ENCODE data around the gene FCRL6. TPM values are rescaled to one million over a fixed set of nuclear protein-coding genes. Genes with fewer than 3 reads are reported as not detected.

FCRL6 gene
- total RNA-seq, 2 donors from 2014 or later = not detected

DNA sequence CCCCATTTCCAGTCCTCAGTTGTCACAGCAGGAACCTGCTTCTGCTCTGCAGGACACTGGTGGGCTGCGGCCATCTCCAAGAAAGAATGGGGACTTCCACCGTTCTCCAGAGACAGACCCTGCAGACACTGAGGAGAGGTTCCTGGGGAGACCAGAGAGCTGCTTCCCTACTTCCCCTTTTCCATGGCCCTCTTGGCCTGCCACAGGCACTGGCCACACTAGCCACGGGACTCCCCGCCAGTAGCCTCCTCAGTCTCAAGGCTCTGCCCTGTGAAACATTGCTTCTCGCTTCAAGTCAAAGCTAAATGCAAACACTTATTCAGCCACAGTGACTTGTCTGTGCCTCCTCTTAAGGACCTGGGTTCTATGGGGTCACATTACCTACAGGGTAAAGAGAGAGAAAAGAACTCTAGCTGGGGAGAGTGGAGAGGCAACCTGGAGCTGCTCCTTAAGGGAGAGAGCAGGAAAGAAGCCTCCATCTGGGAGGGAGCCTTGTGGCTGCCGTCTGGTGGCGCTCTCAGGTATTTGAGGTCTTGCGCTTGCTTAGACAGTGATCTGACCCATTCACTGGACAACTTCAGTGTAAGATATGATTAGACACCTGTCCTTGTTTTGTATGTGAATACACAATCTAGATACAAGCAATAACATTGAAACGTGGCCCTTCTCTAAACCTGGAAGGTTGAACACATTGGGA lies 19.2 kb downstream of the FCRL6 start:
- Histone ChIP-seq H3K4me3 (no peak overlapping the region), H3K36me3 (no peaks in the 10 kb centered on the region), H3K27ac (no peak overlapping the region), H3K27me3 (replicated peaks; ENCODE audit: insufficient read depth) (no peaks in the 10 kb centered on the region), H3K4me1 (replicated peaks) (no peaks in the 10 kb centered on the region), H3K9me3 (no peaks in the 10 kb centered on the region)
- intact Hi-C loops (cut with DNase I) = no loop called here
- 82% methylated on average over 9 of the region's 9 CpGs for WGBS
- no peak for DNase-seq (ENCODE audit: low spot score)
- TF ChIP-seq, protein P1, sequence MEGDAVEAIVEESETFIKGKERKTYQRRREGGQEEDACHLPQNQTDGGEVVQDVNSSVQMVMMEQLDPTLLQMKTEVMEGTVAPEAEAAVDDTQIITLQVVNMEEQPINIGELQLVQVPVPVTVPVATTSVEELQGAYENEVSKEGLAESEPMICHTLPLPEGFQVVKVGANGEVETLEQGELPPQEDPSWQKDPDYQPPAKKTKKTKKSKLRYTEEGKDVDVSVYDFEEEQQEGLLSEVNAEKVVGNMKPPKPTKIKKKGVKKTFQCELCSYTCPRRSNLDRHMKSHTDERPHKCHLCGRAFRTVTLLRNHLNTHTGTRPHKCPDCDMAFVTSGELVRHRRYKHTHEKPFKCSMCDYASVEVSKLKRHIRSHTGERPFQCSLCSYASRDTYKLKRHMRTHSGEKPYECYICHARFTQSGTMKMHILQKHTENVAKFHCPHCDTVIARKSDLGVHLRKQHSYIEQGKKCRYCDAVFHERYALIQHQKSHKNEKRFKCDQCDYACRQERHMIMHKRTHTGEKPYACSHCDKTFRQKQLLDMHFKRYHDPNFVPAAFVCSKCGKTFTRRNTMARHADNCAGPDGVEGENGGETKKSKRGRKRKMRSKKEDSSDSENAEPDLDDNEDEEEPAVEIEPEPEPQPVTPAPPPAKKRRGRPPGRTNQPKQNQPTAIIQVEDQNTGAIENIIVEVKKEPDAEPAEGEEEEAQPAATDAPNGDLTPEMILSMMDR (IDR thresholded peaks at IDR 0.05) = no peak
- TF ChIP-seq POLR2A (IDR thresholded peaks at IDR 0.05) = no peak
- no peak for TF ChIP-seq POLR2AphosphoS5 (IDR thresholded peaks at IDR 0.05)

DNA sequence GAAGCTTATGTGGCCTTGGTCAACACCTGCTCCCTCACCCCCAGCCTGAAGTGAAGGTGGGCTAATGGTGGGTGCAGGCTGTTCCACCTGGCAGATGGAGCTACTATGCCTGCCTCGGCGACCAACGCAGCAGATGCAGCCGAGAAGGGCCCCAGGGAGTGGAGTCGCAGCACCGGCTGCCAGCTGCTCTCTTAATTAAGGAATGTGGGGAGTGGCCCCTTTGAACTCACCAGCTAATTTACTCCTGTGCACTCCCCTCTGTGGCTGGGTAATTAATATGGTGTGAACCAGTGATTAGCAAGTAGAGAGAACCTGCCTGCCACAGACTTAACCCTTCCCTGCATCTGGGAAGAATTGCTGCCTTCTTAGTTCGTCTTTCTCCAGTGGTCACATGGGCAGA lies 21.2 kb downstream of the FCRL6 start:
- TF ChIP-seq, protein P1 (IDR thresholded peaks at IDR 0.05) = no peak
- TF ChIP-seq POLR2A (IDR thresholded peaks at IDR 0.05) = no peak
- no peak for TF ChIP-seq POLR2AphosphoS5 (IDR thresholded peaks at IDR 0.05)
- no peaks in the 10 kb centered on the region for H3K4me1 ChIP-seq (replicated peaks)
- DNase-seq (ENCODE audit: low spot score) = no peak
- H3K36me3 ChIP-seq = no peaks in the 10 kb centered on the region
- no peaks in the 10 kb centered on the region for H3K27me3 ChIP-seq (replicated peaks; ENCODE audit: insufficient read depth)
- no peak overlapping the region for H3K27ac ChIP-seq
- no peak overlapping the region for H3K4me3 ChIP-seq
- intact Hi-C loops (cut with DNase I) = no loop called here
- H3K9me3 ChIP-seq = no peaks in the 10 kb centered on the region
- 20% methylated on average over 7 of the region's 7 CpGs for WGBS

DNA sequence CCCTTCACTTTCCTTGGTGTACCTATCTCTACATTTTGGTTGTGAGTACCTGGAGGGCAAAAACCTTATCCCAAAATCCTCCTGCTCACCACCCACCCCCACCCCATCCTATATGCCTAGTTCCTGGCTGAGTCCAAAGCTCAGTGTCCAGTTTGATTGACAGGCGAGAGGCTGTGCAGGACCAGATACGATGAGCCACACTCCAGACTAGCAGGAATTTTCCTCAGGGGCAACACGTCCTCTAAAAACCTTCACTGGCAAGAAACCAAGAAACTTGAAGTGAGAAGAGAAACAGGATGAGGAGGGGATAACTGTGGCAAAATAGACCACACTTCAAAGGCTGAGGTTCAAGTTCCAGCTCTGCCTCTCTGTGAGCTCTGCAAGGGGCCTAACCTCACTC lies 23.4 kb downstream of the FCRL6 start:
- H3K27ac ChIP-seq = no peak overlapping the region
- H3K4me1 ChIP-seq (replicated peaks) = no peaks in the 10 kb centered on the region
- TF ChIP-seq, protein P1 (IDR thresholded peaks at IDR 0.05) = no peak
- TF ChIP-seq POLR2A (IDR thresholded peaks at IDR 0.05) (no peak), POLR2AphosphoS5 (IDR thresholded peaks at IDR 0.05) (no peak)
- no peaks in the 10 kb centered on the region for H3K36me3 ChIP-seq
- H3K9me3 ChIP-seq = no peaks in the 10 kb centered on the region
- no peak for DNase-seq (ENCODE audit: low spot score)
- intact Hi-C loops (cut with DNase I) = no loop called here
- WGBS = 58% methylated on average over 3 of the region's 3 CpGs
- no peak overlapping the region for H3K4me3 ChIP-seq
- no peaks in the 10 kb centered on the region for H3K27me3 ChIP-seq (replicated peaks; ENCODE audit: insufficient read depth)

DNA sequence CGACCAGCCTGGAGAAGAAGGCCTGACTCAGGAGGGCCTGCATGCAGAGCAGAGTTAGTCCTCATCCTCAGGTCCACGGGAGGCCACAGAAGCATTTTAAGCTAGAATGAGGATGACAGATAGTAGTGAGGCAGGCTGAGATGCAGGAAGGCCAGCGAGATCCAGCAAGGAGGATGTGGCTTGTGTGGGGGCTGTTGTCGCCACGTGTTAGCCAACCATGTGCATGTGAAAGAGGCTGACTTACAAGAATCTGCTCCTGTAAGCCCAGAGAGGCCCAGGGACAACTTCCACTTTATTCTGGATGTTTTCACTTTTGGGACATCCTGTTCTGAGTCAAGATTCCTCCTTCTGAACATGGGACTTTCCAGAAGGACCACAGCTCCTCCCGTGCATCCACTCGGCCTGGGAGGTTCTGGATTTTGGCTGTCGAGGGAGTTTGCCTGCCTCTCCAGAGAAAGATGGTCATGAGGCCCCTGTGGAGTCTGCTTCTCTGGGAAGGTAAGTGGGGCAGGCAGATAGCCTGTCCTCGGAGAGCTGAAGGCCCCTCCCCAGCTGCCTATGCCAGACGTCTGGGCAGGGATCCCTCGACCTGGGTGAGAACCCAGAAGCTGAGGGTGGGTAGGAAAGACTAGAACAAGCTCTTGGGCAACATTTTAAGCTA lies 24.4 kb downstream of the FCRL6 start, which contains the start of gene SLAMF8:
TSS of gene SLAMF8 (plus strand) at position 433 of the 661 bp plus-strand sequence. CDS start at position 459, 26 bp downstream.
- no peak for DNase-seq (ENCODE audit: low spot score)
- Histone ChIP-seq H3K27ac (no peak within 1 kb of the TSS), H3K36me3 (no peaks in the 10 kb centered on the region), H3K27me3 (replicated peaks; ENCODE audit: insufficient read depth) (no peaks in the 10 kb centered on the region), H3K4me3 (no peak within 1 kb of the TSS), H3K4me1 (replicated peaks) (no peaks in the 10 kb centered on the region), H3K9me3 (no peaks in the 10 kb centered on the region)
- intact Hi-C loops (cut with DNase I) = no loop called here
- no peak for TF ChIP-seq POLR2AphosphoS5 (IDR thresholded peaks at IDR 0.05)
- TF ChIP-seq POLR2A (IDR thresholded peaks at IDR 0.05) = no peak
- TF ChIP-seq, protein P1 (IDR thresholded peaks at IDR 0.05) = no peak
- 77% methylated on average over 11 of the region's 11 CpGs for WGBS

DNA sequence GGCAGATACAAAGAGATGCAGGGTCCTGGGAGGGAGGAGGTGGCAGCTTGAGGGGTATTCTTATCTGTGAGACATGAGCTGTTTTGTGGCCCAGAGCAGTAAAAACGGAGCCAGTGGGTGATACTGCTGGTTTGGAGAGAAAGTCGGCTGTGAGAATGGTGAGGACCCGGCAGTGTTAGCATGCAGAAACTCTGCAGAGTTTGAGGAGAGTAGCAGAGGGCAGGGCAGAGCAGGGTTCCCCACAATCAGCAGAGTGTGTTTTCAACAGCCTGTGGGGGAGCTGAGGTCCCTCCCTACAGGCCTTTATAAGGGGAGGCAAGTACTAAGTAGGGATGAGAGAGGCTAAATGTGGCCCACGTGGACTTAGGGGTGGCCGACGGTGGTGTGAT lies 24.9 kb downstream of the FCRL6 start:
- no peak for DNase-seq (ENCODE audit: low spot score)
- Histone ChIP-seq H3K27me3 (replicated peaks; ENCODE audit: insufficient read depth) (no peaks in the 10 kb centered on the region), H3K4me1 (replicated peaks) (no peaks in the 10 kb centered on the region), H3K27ac (no peak overlapping the region), H3K9me3 (no peaks in the 10 kb centered on the region), H3K36me3 (no peaks in the 10 kb centered on the region), H3K4me3 (no peak overlapping the region)
- no peak for TF ChIP-seq POLR2A (IDR thresholded peaks at IDR 0.05)
- TF ChIP-seq POLR2AphosphoS5 (IDR thresholded peaks at IDR 0.05) = no peak
- TF ChIP-seq, protein P1 (IDR thresholded peaks at IDR 0.05) = no peak
- 82% methylated on average over 6 of the region's 6 CpGs for WGBS
- intact Hi-C loops (cut with DNase I) = no loop called here
